NCI-H2227 (cell line): ENCODE results near the gene EPN3.
A peak's percentile ranks its signal among the peaks of the same experiment; 100 is the strongest.

ENCODE experiments used
- DNase-seq: peaks from one replicate; lab custom pipeline; 2025; ENCODE audit not compliant: unreplicated experiment; lab: John Stamatoyannopoulos, UW

The EPN3 gene

DNA sequence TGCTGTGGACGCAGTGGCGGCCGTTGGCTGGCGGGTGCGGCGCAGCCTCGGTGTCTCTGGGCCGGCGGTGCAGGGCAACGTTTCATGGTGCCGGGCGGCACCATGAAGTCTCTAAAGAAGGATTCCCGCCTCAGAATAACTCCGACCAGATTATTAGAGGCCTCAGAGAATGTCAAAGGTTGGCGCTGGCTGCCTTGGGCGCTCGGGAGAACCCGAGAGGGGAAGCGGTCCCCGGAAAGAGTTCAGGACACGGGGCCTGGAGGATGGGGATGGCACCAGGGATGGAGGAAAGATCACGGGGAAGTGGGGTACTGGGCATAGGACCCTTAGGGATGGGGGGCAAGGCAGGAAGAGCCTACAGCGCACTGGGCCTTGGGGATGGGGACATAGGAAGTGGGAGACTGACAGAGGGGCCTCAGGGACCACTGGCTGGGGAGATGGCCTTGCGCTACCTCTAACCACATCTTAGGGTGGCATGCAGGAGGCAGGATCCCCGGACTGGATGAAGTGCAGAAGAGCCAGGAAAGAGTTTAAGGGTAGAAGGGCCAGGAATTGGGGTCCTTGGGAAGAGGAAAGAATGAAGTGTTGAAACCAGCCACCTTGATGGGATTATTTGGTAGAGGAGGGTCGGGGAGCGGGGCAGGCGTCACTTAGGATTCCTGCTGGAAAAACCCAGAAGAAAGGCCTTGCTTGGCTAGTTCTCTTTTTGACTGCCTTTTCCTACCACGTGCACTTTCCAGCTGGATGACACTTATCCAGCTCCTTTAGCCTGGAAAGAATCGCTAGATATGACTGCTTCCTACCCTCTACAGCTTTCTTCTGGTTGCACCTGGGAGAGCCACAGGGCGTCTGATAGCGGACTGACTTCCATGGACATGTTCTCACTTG, 23.7 kb upstream of the EPN3 start:
- DNase-seq, result no peak

DNA sequence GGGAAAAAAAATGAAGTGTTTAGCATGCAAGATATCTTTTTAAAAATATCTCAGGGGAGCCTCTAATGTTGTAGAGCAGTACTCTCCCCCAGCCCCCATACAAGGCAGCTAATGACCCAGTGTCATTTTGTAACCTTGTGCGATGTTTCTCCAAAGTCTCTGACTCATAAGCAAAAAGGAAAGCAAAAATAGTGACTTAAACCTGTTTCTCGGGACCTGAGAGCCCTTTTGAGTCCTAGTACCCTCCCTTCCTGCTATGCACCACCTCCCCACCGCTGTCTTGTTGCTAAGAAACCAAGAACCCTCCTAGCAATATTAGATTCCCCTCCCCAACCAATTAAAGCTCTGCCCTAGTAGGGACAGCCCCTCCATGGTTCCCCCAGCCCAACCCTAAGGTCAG, 21.5 kb upstream of the EPN3 start:
- peak; percentile 31 for DNase-seq

DNA sequence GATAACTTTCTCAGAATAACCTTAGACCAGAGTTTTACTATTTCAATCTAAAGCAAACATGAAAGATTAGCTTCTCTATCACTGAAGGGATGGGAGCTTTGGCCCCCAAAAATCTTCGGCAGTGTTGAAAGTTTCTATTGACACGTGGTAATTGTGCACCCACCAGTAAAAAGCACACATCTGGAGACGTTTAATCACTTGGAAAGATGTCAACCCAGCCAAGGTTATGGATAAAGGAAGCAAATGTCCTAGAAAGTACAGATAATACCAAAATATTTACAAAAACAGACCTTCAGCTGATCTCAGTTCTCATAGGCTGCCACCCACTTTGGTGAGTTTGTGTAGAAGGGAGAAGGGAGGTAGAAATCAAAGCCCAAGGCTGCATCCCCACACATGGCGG, 19.0 kb upstream of the EPN3 start:
- DNase-seq, result no peak

DNA sequence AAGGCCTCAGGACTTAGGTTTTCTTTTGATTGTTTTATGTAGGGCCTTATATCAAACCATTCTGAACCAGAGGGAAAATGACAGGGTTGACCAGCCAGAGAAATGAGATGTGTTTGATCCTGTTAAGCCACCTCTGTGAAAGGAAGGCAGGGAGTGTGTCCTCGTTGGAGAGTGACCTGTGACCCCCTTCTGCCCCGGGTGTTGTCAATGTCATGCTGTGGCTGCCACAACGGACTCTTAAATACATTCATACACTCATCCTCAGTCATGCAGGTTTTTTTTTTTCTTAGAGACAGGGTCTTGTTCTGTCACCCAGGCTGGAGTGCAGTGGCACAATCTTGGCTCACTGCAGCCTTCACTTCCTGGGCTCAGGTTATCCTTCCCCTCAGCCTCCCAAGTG, 18.1 kb upstream of the EPN3 start:
- no peak for DNase-seq

DNA sequence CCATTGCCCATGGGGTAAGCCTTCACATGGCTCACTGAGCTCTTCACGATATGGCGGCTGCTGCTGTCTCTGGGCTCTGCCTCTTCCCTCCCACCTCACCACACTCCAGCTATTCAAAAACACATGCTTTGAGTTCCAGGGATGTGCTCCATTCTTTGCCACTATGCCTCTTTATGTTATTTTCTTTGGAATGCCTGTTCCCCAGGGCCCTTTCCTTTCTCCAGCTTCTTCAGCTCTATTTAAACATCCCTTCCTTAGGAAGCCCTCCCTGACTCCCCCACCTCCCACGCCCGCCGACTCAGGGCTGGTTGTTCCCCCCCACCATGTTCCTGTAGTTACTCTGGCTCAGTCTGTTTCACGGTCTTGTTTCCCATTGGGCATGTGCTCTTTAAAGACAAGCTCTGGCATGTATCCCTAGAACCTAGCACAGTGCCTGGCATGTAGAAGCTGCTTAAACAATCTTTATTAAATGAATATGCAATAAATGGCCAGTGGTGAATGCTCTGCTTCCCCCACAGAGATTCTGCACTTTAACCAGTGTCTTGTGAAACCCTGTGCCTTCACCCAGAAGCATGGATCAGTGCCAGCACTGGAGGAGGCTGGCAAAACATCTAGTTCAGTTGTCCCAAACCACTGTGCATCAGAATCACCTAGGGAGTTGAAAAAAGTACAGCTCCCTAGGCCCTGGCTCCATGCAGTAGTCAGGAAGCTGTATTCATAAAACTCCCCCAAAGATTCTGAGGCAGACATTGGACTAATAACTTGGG, 17.4 kb upstream of the EPN3 start:
- DNase-seq, result no peak

DNA sequence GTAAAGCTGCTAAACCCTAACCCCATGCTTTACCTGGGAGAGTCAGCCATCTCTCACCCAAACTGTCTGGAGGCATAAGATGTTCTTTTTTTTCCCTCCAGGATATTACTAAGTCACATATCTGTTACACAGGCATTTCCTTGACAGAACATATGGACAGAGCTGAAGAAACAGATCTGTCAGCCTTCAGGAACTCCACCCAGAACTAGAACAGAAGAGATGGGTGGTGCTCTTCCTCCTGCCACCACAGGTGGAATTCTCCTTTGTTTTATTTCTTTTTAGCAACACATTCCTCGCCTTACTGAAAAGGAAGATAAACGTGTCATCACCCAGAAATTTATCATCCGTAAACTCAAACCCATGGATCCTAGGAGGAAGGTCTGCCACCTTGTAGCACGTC, 15.5 kb upstream of the EPN3 start:
- DNase-seq, result no peak

DNA sequence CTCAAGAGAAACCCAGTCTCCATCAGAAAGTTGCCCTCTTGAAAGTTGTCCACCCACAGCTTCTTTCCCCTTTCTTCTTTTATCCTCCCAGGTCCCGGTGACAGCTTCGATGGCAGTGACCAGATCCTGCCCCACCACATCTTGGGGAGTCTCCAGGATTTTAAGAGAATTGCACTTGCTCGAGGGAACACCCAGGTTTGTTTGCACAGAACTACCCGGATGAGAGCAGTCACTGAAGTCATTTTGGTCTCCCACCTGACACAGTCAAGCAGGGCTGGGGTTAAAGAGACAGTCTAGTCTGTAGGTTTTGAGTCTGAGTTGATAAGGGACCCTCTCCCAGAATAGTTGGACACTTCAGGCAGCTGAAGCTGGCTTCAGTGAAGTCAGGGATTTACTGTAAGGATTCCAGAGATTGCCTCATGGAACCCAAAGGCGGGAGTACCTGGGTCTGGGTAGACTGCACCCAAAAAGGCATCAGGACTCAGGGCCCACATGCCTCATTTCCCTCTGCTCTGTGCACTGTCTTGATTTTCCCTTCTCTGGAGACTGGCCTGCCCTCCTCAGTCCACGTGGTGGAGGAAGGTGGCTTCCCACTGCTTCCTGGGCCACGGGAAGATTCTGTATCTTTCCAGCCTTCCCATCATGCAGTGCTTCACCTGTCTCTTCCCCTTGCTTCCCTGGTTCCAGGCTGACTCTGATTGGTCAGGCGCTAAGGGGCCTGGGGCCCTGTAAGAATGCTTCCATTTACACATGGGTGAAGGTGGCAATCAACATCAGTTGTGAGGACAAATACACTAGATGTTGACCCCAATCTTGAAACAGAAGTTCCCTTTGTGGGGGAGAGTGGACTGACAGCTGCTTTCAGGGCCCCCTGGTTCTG, 14.8 kb upstream of the EPN3 start:
- DNase-seq, result no peak

DNA sequence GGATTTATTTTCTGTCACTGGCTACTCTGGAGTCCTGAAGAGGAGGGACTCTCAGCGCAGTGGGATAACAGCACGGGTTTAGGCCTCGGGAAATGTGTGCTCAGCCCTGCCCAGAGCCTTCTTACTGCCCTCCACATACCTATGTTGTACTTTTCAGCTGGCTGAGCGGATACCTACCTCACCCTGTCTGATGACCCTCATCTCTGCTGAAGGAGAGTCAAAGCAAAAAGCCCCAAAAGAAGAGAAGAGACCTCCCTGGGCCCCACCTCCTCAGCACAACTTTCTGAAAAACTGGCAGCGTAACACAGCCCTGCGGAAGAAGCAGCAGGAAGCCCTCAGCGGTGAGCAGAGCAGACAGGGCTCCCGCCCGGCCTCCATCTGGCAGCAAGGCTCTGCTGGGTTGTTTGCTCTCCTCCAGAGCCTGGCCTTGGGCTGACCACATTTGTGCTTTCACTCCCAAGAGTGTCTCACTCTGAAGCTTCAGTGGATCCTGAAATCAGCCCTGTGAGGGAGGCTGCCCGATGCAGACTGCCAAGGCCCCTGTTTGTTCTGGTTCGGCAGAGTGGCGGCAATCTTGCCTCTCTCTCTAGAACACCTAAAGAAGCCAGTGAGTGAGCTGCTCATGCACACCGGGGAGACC, 14.0 kb upstream of the EPN3 start:
- DNase-seq, result no peak

DNA sequence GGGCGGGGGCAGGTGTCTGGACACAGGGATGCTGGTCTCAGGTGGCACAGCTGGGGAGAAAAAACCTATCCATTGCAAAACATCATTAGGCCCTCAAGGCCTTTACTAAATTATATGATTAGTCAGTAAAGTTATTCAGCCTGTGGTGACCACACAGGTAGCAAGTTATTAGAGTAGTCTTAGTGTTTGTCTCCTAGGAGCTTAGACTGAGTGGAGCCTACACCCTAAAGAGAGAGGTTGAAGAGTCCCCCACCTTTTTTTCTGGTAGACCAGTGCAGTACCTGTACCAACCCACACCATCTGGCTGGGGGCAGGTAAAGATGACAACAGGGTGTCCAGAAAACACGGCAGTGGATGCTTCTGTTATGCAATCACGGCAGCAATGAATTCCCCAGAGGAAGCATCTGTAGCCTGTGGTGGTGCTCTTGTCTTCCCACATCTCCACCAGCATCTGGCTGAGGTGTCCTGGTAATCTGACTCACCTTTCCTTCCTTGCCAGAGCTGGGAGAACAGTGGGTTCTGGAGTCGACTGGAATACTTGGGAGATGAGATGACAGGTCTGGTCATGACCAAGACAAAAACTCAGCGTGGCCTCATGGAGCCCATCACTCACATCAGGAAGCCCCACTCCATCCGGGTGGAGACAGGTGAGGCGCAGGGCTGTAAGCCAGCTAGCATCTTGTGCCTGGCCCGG, 13.2 kb upstream of the EPN3 start:
- DNase-seq, result no peak

DNA sequence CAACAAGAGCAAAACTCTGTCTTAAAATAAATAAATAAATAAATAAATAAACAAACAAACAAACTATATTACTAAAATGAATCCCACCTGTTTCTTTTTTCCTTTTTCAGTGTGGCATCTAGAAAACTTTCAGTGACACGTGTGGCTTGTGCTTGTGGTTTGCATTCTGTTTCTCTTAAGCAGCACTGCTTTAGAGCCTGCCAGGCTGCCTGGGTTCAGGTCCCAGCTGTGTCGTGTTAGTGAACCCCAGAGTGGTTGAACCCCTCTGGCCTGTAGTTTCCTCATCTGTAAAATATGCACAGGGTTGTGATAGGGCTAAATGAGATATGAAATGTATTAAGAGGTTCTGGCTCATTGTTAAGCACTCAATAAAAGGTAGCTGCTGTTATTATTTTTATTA, 12.1 kb upstream of the EPN3 start:
- DNase-seq, result no peak

DNA sequence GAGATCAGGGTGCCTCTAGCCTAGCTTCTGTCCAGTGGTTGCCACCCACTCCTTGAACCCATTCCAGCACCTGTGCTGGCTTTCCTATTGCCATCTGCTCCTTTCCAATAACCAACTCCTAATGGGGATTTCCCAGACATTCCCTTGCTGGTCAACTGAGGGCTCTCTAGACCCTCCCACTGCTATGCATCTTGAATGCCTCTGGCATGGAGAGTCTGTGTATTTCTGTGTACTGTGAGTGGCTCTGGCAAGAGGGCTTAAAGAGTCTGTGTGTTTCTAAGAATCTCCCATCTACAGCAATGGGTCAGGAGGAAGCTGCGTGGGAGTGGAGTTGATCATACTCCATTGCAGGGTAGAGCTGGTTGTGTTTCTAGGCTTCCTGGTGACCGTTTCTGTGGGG, 11.0 kb upstream of the EPN3 start:
- no peak for DNase-seq

DNA sequence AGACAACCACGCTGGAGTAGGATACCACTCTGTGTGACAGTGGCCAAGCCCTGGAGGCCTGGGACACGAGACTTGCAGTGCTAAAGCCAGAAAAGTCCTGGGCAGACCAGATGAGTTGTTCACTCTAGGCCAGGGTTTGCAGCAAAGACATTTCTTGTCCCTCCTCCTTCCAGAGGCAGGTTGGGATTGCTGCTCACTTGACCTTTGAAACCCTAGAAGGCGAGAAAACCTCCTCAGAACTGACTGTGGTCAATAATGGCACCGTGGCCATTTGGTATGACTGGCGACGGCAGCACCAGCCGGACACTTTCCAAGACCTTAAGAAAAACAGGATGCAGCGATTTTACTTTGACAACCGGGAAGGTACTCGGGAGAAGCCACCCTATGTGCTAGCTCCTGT, 9.8 kb upstream of the EPN3 start:
- no peak for DNase-seq

DNA sequence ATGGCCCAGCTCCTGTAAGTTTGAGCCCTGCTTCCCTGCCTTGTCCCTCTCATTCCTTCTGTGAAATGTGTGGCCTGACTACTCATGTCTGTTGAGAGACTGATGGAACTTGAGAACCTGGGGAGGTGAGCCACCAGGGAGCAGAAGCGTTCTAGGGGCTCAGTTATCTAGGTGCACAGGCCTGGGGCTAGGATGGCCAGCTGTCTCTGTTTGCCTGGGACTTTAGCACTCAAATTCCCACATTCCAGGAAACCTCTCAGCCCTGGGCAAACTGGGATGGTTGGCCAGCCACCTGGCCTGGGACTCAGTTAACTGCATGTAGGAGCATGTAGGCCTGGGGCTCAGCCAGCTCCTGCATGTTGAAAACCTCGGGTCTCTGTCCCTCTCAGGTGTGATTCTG, 9.3 kb upstream of the EPN3 start:
- DNase-seq, result no peak

DNA sequence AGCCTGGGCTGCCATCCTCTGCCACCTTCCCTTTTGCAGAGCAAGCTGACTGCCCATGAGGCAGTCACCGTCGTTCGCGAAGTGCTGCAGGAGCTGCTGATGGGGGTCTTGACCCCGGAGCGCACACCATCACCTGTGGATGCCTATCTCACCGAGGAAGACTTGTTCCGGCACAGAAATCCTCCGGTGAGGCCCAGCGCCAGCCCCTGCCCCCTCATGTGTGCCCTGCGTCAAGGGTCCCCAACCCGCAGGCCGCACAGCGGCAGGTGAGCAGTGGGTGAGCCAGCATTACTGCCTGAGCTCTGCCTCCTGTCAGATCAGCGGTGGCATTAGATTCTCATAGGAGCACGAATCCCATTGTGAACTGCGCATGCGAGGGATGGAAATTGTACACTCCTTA, 7.7 kb upstream of the EPN3 start:
- no peak for DNase-seq

DNA sequence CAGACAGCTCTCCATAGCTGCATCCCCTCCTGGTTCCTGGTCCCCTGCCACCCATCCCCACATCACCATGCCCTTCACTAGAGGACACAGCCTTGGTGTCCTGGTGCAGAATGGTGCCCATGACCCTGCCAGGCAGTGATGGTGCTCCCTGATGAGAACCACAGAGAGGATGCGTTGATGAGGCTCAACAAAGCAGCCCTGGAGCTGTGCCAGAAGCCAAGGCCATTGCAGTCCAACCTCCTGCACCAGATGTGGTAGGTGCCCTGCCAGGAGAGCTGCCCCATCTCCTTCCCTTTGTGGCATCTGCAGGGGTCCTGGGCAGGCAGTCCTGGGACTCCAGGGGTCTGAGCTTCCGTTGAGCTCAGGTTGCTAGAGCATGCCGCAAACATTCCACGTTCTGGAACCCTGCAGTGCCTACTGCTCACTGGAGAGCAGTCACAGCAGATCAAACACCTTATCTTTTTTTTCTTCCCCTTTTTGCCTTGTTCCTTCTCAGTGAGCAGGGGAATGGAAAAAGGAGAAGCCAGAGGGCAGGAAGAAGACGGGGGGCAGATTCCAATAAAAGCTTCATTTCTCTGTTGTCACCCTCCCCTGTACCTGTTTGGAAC, 5.3 kb upstream of the EPN3 start:
- DNase-seq, result no peak

DNA sequence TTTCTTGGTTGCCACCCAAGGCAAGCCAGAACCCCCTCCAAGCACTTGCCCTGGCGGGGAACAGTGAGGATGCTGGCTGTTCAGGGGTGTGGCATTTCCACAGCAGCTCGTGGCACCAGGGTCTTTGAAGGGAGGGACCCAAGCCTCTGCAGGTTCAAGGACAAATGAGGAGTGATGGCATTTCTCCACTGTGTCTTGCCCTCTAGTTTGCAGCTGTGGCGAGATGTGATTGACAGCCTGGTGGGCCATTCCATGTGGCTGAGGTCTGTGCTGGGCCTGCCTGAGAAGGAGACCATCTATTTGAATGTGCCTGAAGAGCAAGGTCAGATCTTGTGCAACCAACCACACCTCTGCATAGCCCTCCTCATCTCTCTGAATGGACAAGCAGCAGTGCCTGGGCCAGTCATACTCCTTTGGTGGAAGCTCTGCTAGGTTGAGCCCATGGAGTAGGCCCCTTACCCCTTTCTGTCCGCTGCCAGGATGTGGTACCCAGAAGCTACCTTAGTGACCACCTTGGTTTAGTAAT, 4.5 kb upstream of the EPN3 start:
- DNase-seq, result no peak

DNA sequence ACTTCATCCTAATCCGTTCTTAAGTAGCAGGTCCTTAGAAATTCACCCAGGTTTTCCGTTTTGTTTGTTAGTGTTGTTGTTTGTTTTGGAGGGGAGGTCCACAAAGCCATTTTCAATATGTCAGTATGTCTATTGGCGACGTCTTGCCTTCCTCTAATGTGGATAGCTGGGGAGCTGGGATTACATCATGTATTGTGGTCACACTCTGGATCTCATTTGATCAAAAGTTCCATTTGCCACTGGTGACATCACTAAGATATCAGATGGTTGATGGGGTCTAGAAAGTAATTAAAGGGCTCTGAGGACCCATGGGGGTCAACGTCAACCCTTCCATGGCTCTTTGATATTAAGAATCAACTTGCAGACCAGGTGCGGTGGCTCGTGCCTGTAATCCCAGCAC, 2.7 kb upstream of the EPN3 start:
- DNase-seq, result no peak

DNA sequence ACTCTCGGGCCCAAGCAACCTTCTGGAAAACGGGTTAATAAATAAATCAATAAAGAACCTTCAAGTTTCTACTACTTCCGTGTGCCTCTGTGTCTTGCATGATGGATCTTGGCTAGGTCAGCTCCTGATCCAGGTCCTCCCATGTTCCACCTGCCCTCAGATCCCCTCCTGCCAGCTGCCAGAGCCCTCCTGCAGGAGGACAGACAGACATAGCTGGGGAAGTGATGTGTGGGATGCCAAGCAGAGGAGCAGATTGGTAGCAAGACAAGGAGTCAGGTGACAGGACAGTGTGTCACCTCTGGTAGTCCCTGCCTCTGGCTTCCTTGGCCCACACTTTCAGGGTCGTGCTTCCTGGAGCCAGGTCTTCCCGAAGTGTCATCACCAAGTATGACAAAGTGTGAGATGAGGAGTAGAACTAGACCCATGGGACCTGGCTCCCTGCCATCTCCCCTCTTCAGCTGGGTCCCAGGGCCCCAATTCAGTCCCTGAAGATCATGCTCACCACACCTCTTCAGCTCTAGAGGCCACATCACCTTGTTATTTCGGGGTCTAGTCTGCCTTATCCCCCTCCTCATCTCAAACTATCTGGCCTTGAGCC, 1.0 kb upstream of the EPN3 start:
- DNase-seq, result no peak

DNA sequence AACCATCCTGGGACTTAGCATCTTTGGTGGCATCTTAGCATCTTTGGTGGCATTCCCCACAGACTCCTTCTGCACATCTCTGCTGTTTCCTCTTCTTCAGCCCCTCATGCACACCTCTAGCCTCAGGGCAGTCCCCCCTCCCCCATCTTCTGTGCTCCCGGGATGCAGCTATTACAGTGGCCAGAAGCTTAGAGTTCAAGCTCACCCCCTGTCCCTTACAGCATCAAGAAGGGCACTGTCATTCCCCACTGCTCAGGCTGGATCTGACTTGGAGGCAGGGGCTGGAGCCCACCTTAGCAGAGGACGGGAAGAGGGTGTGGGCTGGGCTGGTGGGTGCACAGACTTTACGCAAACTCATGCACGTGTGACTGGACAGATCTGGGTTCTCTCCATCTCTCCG, 650 bp downstream of the EPN3 start:
- DNase-seq, result no peak
